ENCODE results near the gene ALG9. TPM values are rescaled to one million over a fixed set of nuclear protein-coding genes. Genes with fewer than 3 reads are reported as not detected.

Gene ALG9
- total and polyA plus RNA-seq, 2 donors (not counting 3 experiments of a cell fraction or from before 2014, with no cell fraction given) = 29.1 to 29.4 TPM

GRCh38 chr11:111792955-111793500, 78.4 kb downstream of the ALG9 start:
- DNase-seq (ENCODE audit: low read depth, low spot score) (no peak), FAIRE-seq (no peak)
- ChIA-PET POLR2A (no interaction called here), CTCF (interaction anchor here (0.8 to 2.9 kb wide), 5 partner anchors 11 to 235 kb away, joined by 3 to 13 read pairs (median 5); no protein-coding TSS in a partner anchor)
- dilution Hi-C loops (cut with MboI; ENCODE audit: extremely low pct_ligation_motif_present, low sequenced_read_pairs) = no loop called here
- BruUV-seq (replicated peaks) = no TSS peak
- intact Hi-C loops (cut with micrococcal nuclease) = no loop called here
- no peak overlapping the region for H3K4me3 ChIP-seq (replicated peaks in 1 of 3; ENCODE audit: insufficient read depth in 1 of 3, low read depth in 1 of 3, low read length in 3 of 3)
- no peaks in the 10 kb centered on the region for H3K27me3 ChIP-seq (ENCODE audit: control insufficient read depth in 2 of 2, insufficient read depth in 2 of 2, low read length in 2 of 2)
- no peak overlapping the region for H3K27ac ChIP-seq (ENCODE audit: insufficient read depth, low read depth, low read length)
- no peaks in the 10 kb centered on the region for H3K79me2 ChIP-seq (ENCODE audit: control insufficient read depth, insufficient read depth, low read length)
- no peak overlapping the region for H3K9ac ChIP-seq (replicated peaks; ENCODE audit: extremely low read depth, insufficient read depth, low read length)
- H3K4me1 ChIP-seq (ENCODE audit: control insufficient read depth, extremely low read depth, insufficient read depth, low read length) = no peaks in the 10 kb centered on the region
- H3K36me3 ChIP-seq (ENCODE audit: control insufficient read depth in 2 of 2, extremely low read depth in 1 of 2, insufficient read depth in 2 of 2, low read length in 2 of 2) = no peaks in the 10 kb centered on the region
- TF ChIP-seq GATA2 (IDR thresholded peaks at IDR 0.05; ENCODE audit: insufficient read depth, insufficient read length, low read depth, low read length) (no peak), MAX (IDR thresholded peaks at IDR 0.05; ENCODE audit: insufficient read depth, insufficient read length) (no peak), POLR2A (IDR thresholded peaks at IDR 0.05; ENCODE audit: low read depth, low read length) (no peak), POLR2AphosphoS5 (IDR thresholded peaks at IDR 0.05; ENCODE audit: insufficient read depth, low read depth, low read length) (no peak), JUN (IDR thresholded peaks at IDR 0.05; ENCODE audit: borderline replicate concordance, insufficient read depth, insufficient read length, low read depth) (no peak), MYC (IDR thresholded peaks at IDR 0.05; ENCODE audit: low read depth, low read length) (no peak), FOS (IDR thresholded peaks at IDR 0.05; ENCODE audit: borderline replicate concordance, insufficient read depth, low read length) (no peak), EZH2 (IDR thresholded peaks at IDR 0.05; ENCODE audit: borderline replicate concordance, low read depth, low read length, severe bottlenecking) (no peak)
- TF ChIP-seq, protein P1, sequence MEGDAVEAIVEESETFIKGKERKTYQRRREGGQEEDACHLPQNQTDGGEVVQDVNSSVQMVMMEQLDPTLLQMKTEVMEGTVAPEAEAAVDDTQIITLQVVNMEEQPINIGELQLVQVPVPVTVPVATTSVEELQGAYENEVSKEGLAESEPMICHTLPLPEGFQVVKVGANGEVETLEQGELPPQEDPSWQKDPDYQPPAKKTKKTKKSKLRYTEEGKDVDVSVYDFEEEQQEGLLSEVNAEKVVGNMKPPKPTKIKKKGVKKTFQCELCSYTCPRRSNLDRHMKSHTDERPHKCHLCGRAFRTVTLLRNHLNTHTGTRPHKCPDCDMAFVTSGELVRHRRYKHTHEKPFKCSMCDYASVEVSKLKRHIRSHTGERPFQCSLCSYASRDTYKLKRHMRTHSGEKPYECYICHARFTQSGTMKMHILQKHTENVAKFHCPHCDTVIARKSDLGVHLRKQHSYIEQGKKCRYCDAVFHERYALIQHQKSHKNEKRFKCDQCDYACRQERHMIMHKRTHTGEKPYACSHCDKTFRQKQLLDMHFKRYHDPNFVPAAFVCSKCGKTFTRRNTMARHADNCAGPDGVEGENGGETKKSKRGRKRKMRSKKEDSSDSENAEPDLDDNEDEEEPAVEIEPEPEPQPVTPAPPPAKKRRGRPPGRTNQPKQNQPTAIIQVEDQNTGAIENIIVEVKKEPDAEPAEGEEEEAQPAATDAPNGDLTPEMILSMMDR (IDR thresholded peaks at IDR 0.05; ENCODE audit: extremely low read depth in 1 of 2, insufficient read depth in 1 of 2, low read depth in 1 of 2, low read length in 2 of 2) = no peak
- no peaks in the 10 kb centered on the region for H3K9me1 ChIP-seq (replicated peaks; ENCODE audit: control insufficient read depth, extremely low read depth, insufficient read depth, low read length)
- H3K4me2 ChIP-seq (ENCODE audit: insufficient read depth, low read length) = no peak overlapping the region
- H2AFZ ChIP-seq (ENCODE audit: low read depth, low read length) = no peak overlapping the region
- no peaks in the 10 kb centered on the region for H4K20me1 ChIP-seq (replicated peaks; ENCODE audit: control insufficient read depth, extremely low read depth, insufficient read depth, low read length)
- no peaks in the 10 kb centered on the region for H3K9me3 ChIP-seq (replicated peaks; ENCODE audit: control insufficient read depth, insufficient read depth, low read length)

All from endothelial cell of umbilical vein (primary cell).